Tibial nerve (tissue), 4 donors: ENCODE measurements around the gene CPN1. TPM values are rescaled to one million over a fixed set of nuclear protein-coding genes. Genes with fewer than 3 reads are reported as not detected.

Source experiments
- DNase-seq, 2 donors: peaks; one replicate each; pipeline ENCODE4 v3.0.0-alpha.2; 2019; ENCODE audit warnings: low spot score in 2 of 2
- H3K27ac ChIP-seq, 4 donors: fragments of 200-600 bp; sonication (generic) in 3 of 4; one replicate each; pipeline ENCODE4 v1.5.1; 2017 to 2019; ENCODE audit warnings: mild to moderate bottlenecking in 1 of 4
- H3K27me3 ChIP-seq, 2 donors: fragments of 200-600 bp; sonication (generic) in 1 of 2; one replicate each; pipeline versions ENCODE4 v1.5.1 to v1.6.0; 2017 to 2019
- H3K36me3 ChIP-seq, 3 donors: fragments of 200-600 bp; sonication (generic); one replicate each; pipeline ENCODE4 v1.5.1; 2018 to 2019
- H3K4me1 ChIP-seq, 4 donors: fragments of 200-600 bp; sonication (generic) in 3 of 4; one replicate each; pipeline ENCODE4 v1.5.1; 2017 to 2019
- H3K4me3 ChIP-seq, 4 donors: fragments of 200-600 bp; sonication (generic) in 3 of 4; one replicate each; pipeline ENCODE4 v1.5.1; 2017 to 2019; ENCODE audit warnings: mild to moderate bottlenecking in 1 of 4, moderate library complexity in 1 of 4
- H3K9me3 ChIP-seq, 4 donors: fragments of 200-600 bp; sonication (generic) in 3 of 4; one replicate each; pipeline ENCODE4 v1.5.1; 2017 to 2019
- CTCF ChIP-seq, 5 experiments: fragments of 200-600 bp in 3 of 5; fragments of 450-650 bp in 2 of 5; sonication (generic) in 3 of 5; IDR thresholded peaks; one replicate each; pipeline ENCODE4 v1.5.1; 2016 to 2019; ENCODE audit warnings: antibody characterized with exemption in 5 of 5, mild to moderate bottlenecking in 3 of 5, moderate library complexity in 2 of 5
- EP300 ChIP-seq, 2 donors: sonication (generic); formaldehyde crosslinking; IDR thresholded peaks; one replicate each; pipeline ENCODE4 v1.6.1; 2017; ENCODE audit warnings: antibody characterized with exemption in 2 of 2, mild to moderate bottlenecking in 1 of 2
- POLR2A ChIP-seq, 2 donors: fragments of 450-650 bp; IDR thresholded peaks; one replicate each; pipeline ENCODE4 v1.6.1; 2017; ENCODE audit warnings: antibody characterized with exemption in 2 of 2, mild to moderate bottlenecking in 2 of 2, moderate library complexity in 2 of 2
- WGBS, 2 donors: methylation state at CpG; one replicate each; pipeline ENCODE4 v1.1.5; 2018; 5-methylcytosine and 5-hydroxymethylcytosine counted together
- total RNA-seq, 4 donors: library from RNA; depleted of rRNA; stranded (reverse); fragments of >200 nt; gene quantifications; one replicate each; pipeline ENCODE4 v1.1.0, GENCODE V29; 2016

CPN1 gene
- total RNA-seq, 4 donors from 2014 or later: not detected

GRCh38 chr10:100065084-100065660, 16.5 kb downstream of the CPN1 start:
- no peak for DNase-seq
- H3K27ac ChIP-seq: no peak overlapping the region
- H3K9me3 ChIP-seq: no peaks in the 10 kb centered on the region
- H3K27me3 ChIP-seq: no peaks in the 10 kb centered on the region
- TF ChIP-seq CTCF (IDR thresholded peaks at IDR 0.05) (no peak), POLR2A (IDR thresholded peaks at IDR 0.05) (no peak), EP300 (IDR thresholded peaks at IDR 0.05) (no peak)
- 39 to 53% methylated on average over 23 of the region's 23 CpGs for WGBS, 2 donors
- H3K36me3 ChIP-seq: no peaks in the 10 kb centered on the region
- no peaks in the 10 kb centered on the region for H3K4me1 ChIP-seq
- H3K4me3 ChIP-seq: no peak overlapping the region

- Histone ChIP-seq H3K9me3 (no peaks in the 10 kb centered on the region), H3K4me1 (no peaks in the 10 kb centered on the region), H3K36me3 (no peaks in the 10 kb centered on the region), H3K27ac (no peak overlapping the region), H3K4me3 (no peak overlapping the region), H3K27me3 (no peaks in the 10 kb centered on the region)
- TF ChIP-seq POLR2A (IDR thresholded peaks at IDR 0.05) (no peak), EP300 (IDR thresholded peaks at IDR 0.05) (no peak), CTCF (IDR thresholded peaks at IDR 0.05) (no peak)
- WGBS, 2 donors: 64 to 83% methylated on average over 1 of the region's 1 CpG
- DNase-seq: no peak
Measured at GRCh38 chr10:100061401-100061800, 20.3 kb downstream of the CPN1 start.

- Histone ChIP-seq H3K9me3 (peaks cover 0 to 11% (median 0%) of the 10 kb centered on the region in 4 donors), H3K27ac (no peak overlapping the region), H3K4me3 (no peak overlapping the region), H3K4me1 (no peaks in the 10 kb centered on the region), H3K36me3 (no peaks in the 10 kb centered on the region), H3K27me3 (no peaks in the 10 kb centered on the region)
- no peak for TF ChIP-seq EP300 (IDR thresholded peaks at IDR 0.05)
- no peak for TF ChIP-seq CTCF (IDR thresholded peaks at IDR 0.05)
- TF ChIP-seq POLR2A (IDR thresholded peaks at IDR 0.05): no peak
- WGBS, 2 donors: 23 to 24% methylated on average over 1 of the region's 1 CpG
- DNase-seq: no peak
Measured at GRCh38 chr10:100057948-100058347, 23.7 kb downstream of the CPN1 start.

- H3K27me3 ChIP-seq: no peaks in the 10 kb centered on the region
- TF ChIP-seq EP300 (IDR thresholded peaks at IDR 0.05) (no peak), POLR2A (IDR thresholded peaks at IDR 0.05) (no peak), CTCF (IDR thresholded peaks at IDR 0.05) (no peak)
- no peaks in the 10 kb centered on the region for H3K4me1 ChIP-seq
- H3K9me3 ChIP-seq: peaks cover 0 to 11% (median 0%) of the 10 kb centered on the region in 4 donors
- 44 to 51% methylated on average over 6 of the region's 6 CpGs for WGBS, 2 donors
- H3K4me3 ChIP-seq: no peak overlapping the region
- H3K36me3 ChIP-seq: no peaks in the 10 kb centered on the region
- no peak overlapping the region for H3K27ac ChIP-seq
- DNase-seq: no peak
Measured at GRCh38 chr10:100053686-100054460, 27.8 kb downstream of the CPN1 start.

GRCh38 chr10:100046021-100046486, 35.6 kb downstream of the CPN1 start:
- H3K36me3 ChIP-seq: no peaks in the 10 kb centered on the region
- no peaks in the 10 kb centered on the region for H3K27me3 ChIP-seq
- 15 to 20% methylated on average over 7 of the region's 7 CpGs for WGBS, 2 donors
- H3K9me3 ChIP-seq: no peaks in the 10 kb centered on the region
- peak; percentile 84 to 95 for DNase-seq
- peaks cover 0 to 27% (median 3%) of the 10 kb centered on the region in 4 donors for H3K4me1 ChIP-seq
- H3K27ac ChIP-seq: no peak overlapping the region
- no peak for TF ChIP-seq POLR2A (IDR thresholded peaks at IDR 0.05)
- TF ChIP-seq CTCF (IDR thresholded peaks at IDR 0.05): peak; percentile 90 to 95 (median 92)
- H3K4me3 ChIP-seq: no peak overlapping the region
